Placental epithelial cell (primary cell): ENCODE measurements around the gene ABCA9. TPM values are rescaled to one million over a fixed set of nuclear protein-coding genes. Genes with fewer than 3 reads are reported as not detected.

Source experiments
- small RNA-seq: library from RNA; depleted of rRNA; stranded (forward); fragments of <200 nt; gene quantifications from one replicate; pipeline ENCODE3, GENCODE V24; 2012
- total RNA-seq: library from RNA; depleted of rRNA; stranded (reverse); fragments of >200 nt; gene quantifications from 2 replicates; pipeline ENCODE4 v1.2.3, GENCODE V29; 2012

Gene ABCA9
- 0.39 TPM in 1 of 2 replicates, not detected in the other for total RNA-seq

DNA sequence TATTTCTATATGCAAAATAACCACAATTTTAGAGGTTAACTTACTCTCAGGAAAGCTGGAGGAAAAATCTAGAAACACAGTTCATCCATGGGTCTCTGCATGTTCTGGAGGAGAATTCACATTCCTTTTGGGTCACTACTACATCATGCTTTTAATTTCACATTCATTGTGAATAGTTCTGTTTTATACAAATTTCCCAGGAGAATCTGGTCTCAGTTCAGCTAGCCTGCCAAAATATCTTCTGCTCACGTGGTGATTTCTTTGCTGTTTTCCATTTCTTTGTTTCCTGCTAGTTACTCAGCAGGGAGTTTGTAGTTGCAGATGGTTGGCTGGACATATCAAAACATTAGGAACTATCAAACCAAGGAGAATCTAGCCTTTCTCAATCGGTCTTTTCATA, at the start of gene ABCA9:
ABCA9 (minus strand) TSS at position 106 of the 400 bp plus-strand sequence. CDS start 9,801 bp downstream, outside the sequence.

GRCh38 chr17:68955181-68955841, 105.4 kb downstream of the ABCA9 start, which contains the start of gene ABCA8:
ABCA8 (minus strand) TSS chr17:68955392; CDS start chr17:68942034, 13,358 bp downstream.

Small RNA genes within 50 kb of the gene (small RNA-seq; reads per million reads assigned to genes)
- not detected for gene MIR4524B

Other genes starting within 250 kb of the ABCA9 start
- 0.39 and 0.76 TPM in 2 replicates for gene ABCA8, start 105.5 kb downstream of the ABCA9 start, total RNA-seq
- gene ABCA6, start 81.0 kb upstream of the ABCA9 start, total RNA-seq: 0.11 and 1.6 TPM in 2 replicates
- gene ABCA10, start 167.9 kb upstream of the ABCA9 start, total RNA-seq: 0.87 and 3.1 TPM in 2 replicates